Left renal pelvis (tissue), 4 donors: ENCODE data around the gene CACNG6. TPM values are rescaled to one million over a fixed set of nuclear protein-coding genes. Genes with fewer than 3 reads are reported as not detected.
"Not testable (repeated sequence)": the region's sequence is repeated elsewhere in the genome, so short reads cannot be mapped to it uniquely, and the experiment has no call there.

Experiments used
- DNase-seq, 4 donors: peaks; one replicate each; pipeline ENCODE4 v3.0.0-alpha.2; 2013; ENCODE audit warnings: low read depth in 4 of 4, low spot score in 3 of 4
- polyA plus RNA-seq, 4 donors: library from polyadenylated mRNA; unstranded; fragments of 120-200 nt; gene quantifications; one replicate each; pipeline ENCODE4 v1.2.1, GENCODE V29; 2013; ENCODE audit not compliant: insufficient read length in 4 of 4

The CACNG6 gene
- polyA plus RNA-seq, 4 donors, result 0.42 to 1.3 (median 0.85) TPM

GRCh38 chr19:54036542-54036941, 45.1 kb downstream of the CACNG6 start:
- DNase-seq, result not testable (repeated sequence)

- DNase-seq, result no peak
Measured at GRCh38 chr19:54040003-54040402, 48.6 kb downstream of the CACNG6 start.

DNA sequence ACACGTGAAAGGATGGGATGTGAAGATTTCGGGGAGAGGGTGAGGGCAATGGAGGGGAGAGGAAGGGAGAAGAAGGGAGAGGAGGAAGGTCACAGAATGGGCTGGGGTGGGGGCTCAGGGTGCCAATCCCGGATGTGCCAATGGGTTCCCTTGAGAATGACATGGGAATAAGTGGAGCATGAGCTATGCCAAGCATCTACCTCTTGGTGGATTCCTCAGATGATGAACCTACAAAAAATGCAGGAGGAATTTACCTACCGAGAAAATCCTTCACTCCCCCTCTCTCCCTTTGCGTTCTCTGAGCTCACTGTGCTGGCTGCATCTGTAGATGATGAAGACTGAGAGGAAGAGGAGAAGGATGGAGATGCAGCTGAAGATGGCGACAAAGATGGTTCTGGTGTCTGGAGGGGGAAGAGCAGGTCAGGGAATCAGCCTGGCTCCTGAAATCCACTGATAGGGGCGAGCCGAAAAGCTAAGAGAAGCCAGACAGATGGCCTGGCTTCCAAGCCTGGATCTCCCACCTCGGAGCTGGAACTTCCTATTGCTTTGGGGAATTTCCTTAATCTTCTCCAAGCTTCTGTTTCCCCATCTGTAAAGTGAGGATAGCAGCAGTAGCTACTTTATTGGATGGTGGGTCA, 50.7 kb downstream of the CACNG6 start:
- DNase-seq, result no peak

DNA sequence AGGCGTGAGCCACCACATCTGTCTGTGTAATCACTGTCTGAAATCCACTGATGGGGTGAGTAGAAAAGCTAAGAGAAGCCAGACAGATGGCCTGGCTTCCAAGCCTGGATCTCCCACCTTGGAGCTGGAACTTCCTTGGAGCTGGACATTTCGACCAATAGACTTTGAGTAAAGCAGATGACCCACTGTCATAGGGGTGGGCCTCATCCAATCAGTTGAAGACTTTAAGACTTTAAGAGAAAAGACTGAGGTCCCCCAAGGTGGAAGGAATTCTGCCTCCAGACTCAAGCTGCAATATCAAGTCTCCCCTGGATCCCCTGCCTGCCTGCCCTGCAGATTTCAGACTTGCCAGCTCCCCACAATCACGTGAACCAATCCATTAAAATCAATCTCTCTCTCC, 51.6 kb downstream of the CACNG6 start:
- no peak for DNase-seq

- DNase-seq, result no peak
Measured at GRCh38 chr19:54045771-54046170, 54.3 kb downstream of the CACNG6 start.

DNA sequence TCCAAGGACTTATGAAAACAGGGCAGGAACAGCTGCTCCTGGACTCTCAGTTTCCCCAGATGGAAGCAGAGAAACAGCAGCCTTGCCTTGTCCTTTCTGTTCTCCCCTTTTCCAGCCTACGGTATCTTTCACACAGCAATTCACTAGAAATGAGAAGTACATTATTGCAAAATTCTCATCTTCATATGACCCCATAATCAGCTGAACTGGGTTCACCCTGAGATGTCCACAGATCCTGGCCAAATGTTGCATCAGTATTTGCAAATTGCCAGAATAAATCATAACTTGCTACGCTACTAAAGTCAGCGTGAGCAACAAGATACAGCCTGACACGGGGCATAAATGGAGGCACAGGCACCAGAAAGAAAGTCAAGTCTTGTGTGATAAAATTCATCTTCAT, 56.2 kb downstream of the CACNG6 start:
- no peak for DNase-seq

Other genes starting within 250 kb of the CACNG6 start
- under 1 TPM; 0.04 to 0.30 (median 0.24) TPM for gene NLRP12, start 167.3 kb upstream of the CACNG6 start, polyA plus RNA-seq
- gene MYADM, start 123.8 kb upstream of the CACNG6 start, polyA plus RNA-seq, result 100 to 1,000 TPM in 1 of 4 donors, 10 to 100 TPM in 3; 69.0 to 232 (median 74.0) TPM
- gene PRKCG, start 109.4 kb upstream of the CACNG6 start, polyA plus RNA-seq, result under 1 TPM; 0.34 to 0.99 (median 0.69) TPM
- gene CACNG7, start 82.4 kb upstream of the CACNG6 start, polyA plus RNA-seq, result 1 to 10 TPM in 1 of 4 donors, under 1 TPM in 3; 0.15 to 1.5 (median 0.62) TPM
- gene CACNG8, start 28.7 kb upstream of the CACNG6 start, polyA plus RNA-seq, result under 1 TPM; 0.15 to 0.50 (median 0.24) TPM
- gene VSTM1, start 72.3 kb downstream of the CACNG6 start, polyA plus RNA-seq, result under 1 TPM in 1 of 4 donors, not detected in 3; 0.22 TPM
- gene TARM1, start 89.7 kb downstream of the CACNG6 start, polyA plus RNA-seq, result under 1 TPM in 1 of 4 donors, not detected in 3; 0.21 TPM
- gene OSCAR, start 109.2 kb downstream of the CACNG6 start, polyA plus RNA-seq, result under 1 TPM; 0.14 to 0.50 (median 0.24) TPM
- gene NDUFA3, start 111.2 kb downstream of the CACNG6 start, polyA plus RNA-seq, result 100 to 1,000 TPM in 2 of 4 donors, 10 to 100 TPM in 2; 84.0 to 157 (median 96.2) TPM
- 10 to 100 TPM; 11.2 to 20.8 (median 12.7) TPM for gene TFPT, start 124.0 kb downstream of the CACNG6 start, polyA plus RNA-seq
- 10 to 100 TPM; 50.8 to 72.9 (median 68.7) TPM for gene PRPF31, start 124.1 kb downstream of the CACNG6 start, polyA plus RNA-seq
- 10 to 100 TPM; 58.9 to 75.7 (median 74.0) TPM for gene CNOT3, start 146.1 kb downstream of the CACNG6 start, polyA plus RNA-seq
- gene LENG1, start 168.1 kb downstream of the CACNG6 start, polyA plus RNA-seq, result 10 to 100 TPM in 1 of 4 donors, 1 to 10 TPM in 3; 7.6 to 10.1 (median 8.6) TPM
- gene TMC4, start 181.5 kb downstream of the CACNG6 start, polyA plus RNA-seq, result 10 to 100 TPM in 3 of 4 donors, 1 to 10 TPM in 1; 3.8 to 50.3 (median 32.4) TPM
- gene MBOAT7, start 197.9 kb downstream of the CACNG6 start, polyA plus RNA-seq, result 10 to 100 TPM; 51.8 to 86.8 (median 58.9) TPM
- gene TSEN34, start 199.7 kb downstream of the CACNG6 start, polyA plus RNA-seq, result 10 to 100 TPM; 36.2 to 67.5 (median 45.0) TPM
- 1,000 to 10,000 TPM; 1,290 to 1,562 (median 1,510) TPM for gene RPS9, start 209.2 kb downstream of the CACNG6 start, polyA plus RNA-seq
- gene LILRB3, start 231.4 kb downstream of the CACNG6 start, polyA plus RNA-seq, result 1 to 10 TPM in 3 of 4 donors, under 1 TPM in 1; 0.40 to 1.8 (median 1.7) TPM